GM19351 (cell line): Measurements from ENCODE around the gene MAMLD1.
A peak's percentile ranks its signal among the peaks of the same experiment; 100 is the strongest.

Experiments
- ATAC-seq: cut with Tn5 transposase; IDR thresholded peaks from one replicate; pipeline ENCODE4 v1.9.1; 2021; ENCODE audit warnings: mild to moderate bottlenecking, moderate library complexity; ENCODE audit not compliant: unreplicated experiment

MAMLD1 gene

GRCh38 chrX:150405006-150405405, 41.9 kb downstream of the MAMLD1 start:
- ATAC-seq: no peak

GRCh38 chrX:150405576-150405975, 42.5 kb downstream of the MAMLD1 start:
- no peak for ATAC-seq

GRCh38 chrX:150406596-150406995, 43.5 kb downstream of the MAMLD1 start:
- ATAC-seq: no peak

- ATAC-seq: no peak
Observed at GRCh38 chrX:150408007-150408406, 44.9 kb downstream of the MAMLD1 start.

- ATAC-seq: no peak
Observed at GRCh38 chrX:150408561-150408960, 45.4 kb downstream of the MAMLD1 start.

- ATAC-seq: no peak
Observed at GRCh38 chrX:150409486-150409885, 46.4 kb downstream of the MAMLD1 start.

GRCh38 chrX:150409964-150410363, 46.8 kb downstream of the MAMLD1 start:
- no peak for ATAC-seq

- no peak for ATAC-seq
Observed at GRCh38 chrX:150410513-150410912, 47.4 kb downstream of the MAMLD1 start.

- ATAC-seq: no peak
Observed at GRCh38 chrX:150411656-150412055, 48.5 kb downstream of the MAMLD1 start.

- ATAC-seq: no peak
Observed at GRCh38 chrX:150414228-150414627, 51.1 kb downstream of the MAMLD1 start.

- ATAC-seq: no peak
Observed at GRCh38 chrX:150416469-150416868, 53.4 kb downstream of the MAMLD1 start.

- ATAC-seq: no peak
Observed at GRCh38 chrX:150421816-150422215, 58.7 kb downstream of the MAMLD1 start.

GRCh38 chrX:150429594-150429993, 66.5 kb downstream of the MAMLD1 start:
- ATAC-seq: no peak

- no peak for ATAC-seq
Observed at GRCh38 chrX:150436195-150436594, 73.1 kb downstream of the MAMLD1 start.

- no peak for ATAC-seq
Observed at GRCh38 chrX:150438165-150438564, 75.0 kb downstream of the MAMLD1 start.

GRCh38 chrX:150446151-150446550, 83.0 kb downstream of the MAMLD1 start:
- no peak for ATAC-seq

- ATAC-seq: no peak
Observed at GRCh38 chrX:150446995-150447394, 83.9 kb downstream of the MAMLD1 start.

- peak; percentile 57 for ATAC-seq
Observed at GRCh38 chrX:150449313-150449712, 86.2 kb downstream of the MAMLD1 start.

GRCh38 chrX:150450519-150451177, 87.5 kb downstream of the MAMLD1 start:
- ATAC-seq: no peak

GRCh38 chrX:150451953-150452352, 88.8 kb downstream of the MAMLD1 start:
- ATAC-seq: no peak

- ATAC-seq: no peak
Observed at GRCh38 chrX:150454083-150454482, 91.0 kb downstream of the MAMLD1 start.

GRCh38 chrX:150454508-150455214, 91.5 kb downstream of the MAMLD1 start:
- ATAC-seq: no peak

- no peak for ATAC-seq
Observed at GRCh38 chrX:150455215-150455608, 92.1 kb downstream of the MAMLD1 start.
